Trophoblast cell (in vitro differentiated cells and primary cell): Measurements from ENCODE around the gene XIRP1.

Experiments
- DNase-seq, 2 donors: peaks; one replicate each; pipeline ENCODE4 v3.0.0-alpha.2; 2016
- H2AFZ ChIP-seq: 2 replicates; pipeline ENCODE4 v1.6.1; 2013; ENCODE audit warnings: low read length, moderate library complexity, mild to moderate bottlenecking; ENCODE audit not compliant: insufficient read depth, poor library complexity
- H2AK5ac ChIP-seq: 2 replicates; pipeline ENCODE4 v1.6.1; 2013; ENCODE audit warnings: mild to moderate bottlenecking, low read length
- H2BK120ac ChIP-seq: 2 replicates; pipeline ENCODE4 v1.6.1; 2013; ENCODE audit warnings: low read length, mild to moderate bottlenecking, moderate library complexity; ENCODE audit not compliant: insufficient read depth, poor library complexity
- H2BK12ac ChIP-seq: 2 replicates; pipeline ENCODE4 v1.6.1; 2013; ENCODE audit warnings: mild to moderate bottlenecking, low read length, moderate library complexity
- H2BK5ac ChIP-seq: 2 replicates; pipeline ENCODE4 v1.6.1; 2013; ENCODE audit warnings: low read length, low read depth, moderate library complexity, mild to moderate bottlenecking; ENCODE audit not compliant: poor library complexity
- H3K14ac ChIP-seq: 2 replicates; pipeline ENCODE4 v1.6.1; 2013; ENCODE audit warnings: mild to moderate bottlenecking, low read length
- H3K18ac ChIP-seq: 2 replicates; pipeline ENCODE4 v1.6.1; 2013; ENCODE audit warnings: mild to moderate bottlenecking, low read length
- H3K23ac ChIP-seq: 2 replicates; pipeline ENCODE4 v1.6.1; 2013; ENCODE audit warnings: low read length
- H3K27ac ChIP-seq: 2 replicates; pipeline ENCODE4 v1.5.1; 2013; ENCODE audit warnings: low read depth, mild to moderate bottlenecking, inconsistent platforms, low read length, moderate library complexity
- H3K27me3 ChIP-seq: 2 replicates; pipeline ENCODE4 v1.6.1; 2013; ENCODE audit warnings: inconsistent platforms, mild to moderate bottlenecking, low read length, moderate library complexity; ENCODE audit not compliant: insufficient read depth
- H3K36me3 ChIP-seq, 2 experiments: 1 replicate in 1 of 2; 2 replicates in 1 of 2; pipeline ENCODE4 v1.6.1; 2013; ENCODE audit warnings: low read length in 2 of 2, mild to moderate bottlenecking in 2 of 2, moderate library complexity in 1 of 2; ENCODE audit not compliant: insufficient read depth in 2 of 2, control insufficient read depth in 1 of 2
- H3K4ac ChIP-seq: 2 replicates; pipeline ENCODE4 v1.6.1; 2013; ENCODE audit warnings: low read depth, mild to moderate bottlenecking, low read length, moderate library complexity
- H3K4me1 ChIP-seq, 2 experiments: 1 replicate in 1 of 2; 2 replicates in 1 of 2; pipeline ENCODE4 v1.6.1; 2013; ENCODE audit warnings: low read length in 2 of 2, mild to moderate bottlenecking in 2 of 2, moderate library complexity in 1 of 2; ENCODE audit not compliant: insufficient read depth in 2 of 2, control insufficient read depth in 1 of 2
- H3K4me2 ChIP-seq: 2 replicates; pipeline ENCODE4 v1.6.1; 2013; ENCODE audit warnings: inconsistent platforms, mild to moderate bottlenecking, low read length, moderate library complexity
- H3K4me3 ChIP-seq: 2 replicates; pipeline ENCODE4 v1.5.1; 2013; ENCODE audit warnings: mild to moderate bottlenecking, low read depth, low read length, inconsistent platforms
- H3K79me1 ChIP-seq: one replicate; pipeline ENCODE4 v1.6.1; 2013; ENCODE audit warnings: low read length
- H3K79me2 ChIP-seq: 2 replicates; pipeline ENCODE4 v1.6.1; 2013; ENCODE audit warnings: low read length, mild to moderate bottlenecking; ENCODE audit not compliant: control insufficient read depth, insufficient read depth, poor library complexity
- H3K9ac ChIP-seq: 2 replicates; pipeline ENCODE4 v1.6.1; 2013; ENCODE audit warnings: mild to moderate bottlenecking, low read length
- H3K9me3 ChIP-seq: 2 replicates; pipeline ENCODE4 v1.6.1; 2013; ENCODE audit warnings: low read depth, mild to moderate bottlenecking, control low read depth, inconsistent platforms, low read length; ENCODE audit not compliant: insufficient read depth
- H4K12ac ChIP-seq: 2 replicates; pipeline ENCODE4 v1.6.1; 2013; ENCODE audit warnings: low read depth, mild to moderate bottlenecking, low read length, moderate library complexity
- H4K8ac ChIP-seq: 2 replicates; pipeline ENCODE4 v1.6.1; 2013; ENCODE audit warnings: low read depth, mild to moderate bottlenecking, low read length, moderate library complexity
- H4K91ac ChIP-seq: one replicate; pipeline ENCODE4 v1.6.1; 2013; ENCODE audit warnings: low read depth, mild to moderate bottlenecking, low read length, moderate library complexity
- WGBS: extraction: QIAGEN DNeasy Blood & Tissue Kit; methylation state at CpG from one replicate; pipeline ENCODE4 v1.1.7; 2013; ENCODE audit warnings: missing lambda C conversion rate; ENCODE audit not compliant: insufficient read length, insufficient coverage; ENCODE audit errors: extremely low coverage; 5-methylcytosine and 5-hydroxymethylcytosine counted together

XIRP1 gene

DNA sequence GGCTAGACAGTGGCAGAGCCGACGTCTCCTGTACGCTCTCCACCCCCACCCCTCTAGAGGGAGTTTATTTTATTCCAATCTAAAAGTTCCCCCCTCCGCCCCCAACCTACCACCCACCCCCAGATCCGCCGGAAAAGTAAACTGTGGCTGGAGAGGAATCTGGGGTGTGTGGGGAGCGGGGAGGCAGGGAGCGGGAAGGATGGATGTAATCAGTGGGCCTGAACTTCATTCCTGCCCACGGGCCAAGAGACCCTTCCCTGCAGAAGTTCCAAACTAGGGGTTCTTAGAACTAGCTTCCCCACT, 38.5 kb downstream of the XIRP1 start:
- H2AK5ac ChIP-seq = peak overlapping the region; percentile 76
- peak overlapping the region; percentile 75 for H2BK12ac ChIP-seq
- no peak overlapping the region for H3K23ac ChIP-seq
- peak overlapping the region; percentile 86 for H3K18ac ChIP-seq
- peak overlapping the region; percentile 73 for H4K12ac ChIP-seq
- peaks cover 38% of the 10 kb centered on the region for H3K79me2 ChIP-seq
- DNase-seq = no peak
- peak overlapping the region; percentile 43 for H2AFZ ChIP-seq
- peak overlapping the region; percentile 97 for H3K27ac ChIP-seq
- peak overlapping the region; percentile 72 for H4K8ac ChIP-seq
- H3K14ac ChIP-seq = peak overlapping the region; percentile 88
- peak overlapping the region; percentile 94 for H2BK120ac ChIP-seq
- H3K4me2 ChIP-seq = peak overlapping the region; percentile 58
- H4K91ac ChIP-seq = peak overlapping the region; percentile 93
- peak overlapping the region; percentile 80 for H3K4me3 ChIP-seq
- H3K9me3 ChIP-seq = no peaks in the 10 kb centered on the region
- no peaks in the 10 kb centered on the region for H3K36me3 ChIP-seq
- H3K9ac ChIP-seq = peak overlapping the region; percentile 82
- peaks cover 26 to 28% of the 10 kb centered on the region in 2 experiments for H3K4me1 ChIP-seq
- peak overlapping the region; percentile 91 for H2BK5ac ChIP-seq
- no CpG with 5 or more reads among the region's 9 CpGs for WGBS
- H3K4ac ChIP-seq = peak overlapping the region; percentile 80
- H3K27me3 ChIP-seq = no peaks in the 10 kb centered on the region
- peaks cover 54% of the 10 kb centered on the region for H3K79me1 ChIP-seq

DNA sequence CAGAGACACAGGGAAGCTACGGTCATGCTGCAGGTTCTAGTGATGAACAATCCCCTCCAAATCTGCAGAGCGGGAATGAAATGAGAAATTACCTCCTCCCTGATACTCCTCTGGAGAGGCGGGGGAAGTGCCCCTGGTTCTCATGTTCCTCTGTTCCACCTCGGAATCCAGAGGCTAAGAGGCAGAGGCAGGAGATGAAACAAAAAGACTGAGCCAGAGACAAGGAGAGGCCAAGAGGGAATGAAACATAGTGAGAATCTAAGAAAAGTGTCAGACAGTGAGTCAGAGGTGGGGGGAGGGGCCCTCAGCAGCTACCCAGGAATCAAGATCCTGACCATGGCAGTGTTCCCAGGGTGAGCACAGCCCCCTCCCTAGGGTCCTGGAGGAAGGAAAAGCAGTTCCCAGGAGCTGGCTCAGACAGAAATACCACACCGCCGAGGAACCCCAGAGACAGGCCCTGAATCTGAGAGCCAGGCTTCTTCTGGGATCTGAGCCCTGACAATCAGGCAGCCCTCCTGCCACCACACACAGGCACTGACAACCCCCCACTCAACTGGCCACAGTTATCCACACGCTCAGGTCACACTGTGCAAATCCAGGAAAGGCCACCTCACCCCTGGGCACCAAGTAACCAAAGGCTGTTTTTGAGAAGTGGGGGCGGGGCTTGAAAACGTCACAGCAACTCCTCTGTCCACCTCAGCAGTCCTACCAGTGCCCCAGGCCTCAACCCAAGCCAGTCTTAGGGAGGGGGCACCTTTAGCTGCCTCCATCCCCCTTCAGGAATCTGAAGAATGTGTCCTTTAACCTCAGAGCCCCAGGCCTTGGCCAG, 41.4 kb downstream of the XIRP1 start:
- Histone ChIP-seq H3K79me2 (peaks cover 53% of the 10 kb centered on the region), H3K79me1 (peaks cover 77% of the 10 kb centered on the region), H3K4me3 (peak overlapping the region; percentile 86), H3K4ac (peak overlapping the region; percentile 61), H3K27ac (peak overlapping the region; percentile 98), H2BK5ac (peak overlapping the region; percentile 97), H4K12ac (no peak overlapping the region), H3K23ac (no peak overlapping the region), H3K4me2 (peak overlapping the region; percentile 85), H3K9ac (peak overlapping the region; percentile 71), H4K8ac (peak overlapping the region; percentile 85), H3K18ac (peak overlapping the region; percentile 90), H2AK5ac (peak overlapping the region; percentile 80), H2AFZ (peak overlapping the region; percentile 46), H3K27me3 (no peaks in the 10 kb centered on the region), H2BK120ac (peak overlapping the region; percentile 91), H3K4me1 (peaks cover 50 to 52% of the 10 kb centered on the region in 2 experiments), H3K9me3 (no peaks in the 10 kb centered on the region), H3K14ac (peak overlapping the region; percentile 89), H2BK12ac (peak overlapping the region; percentile 92), H4K91ac (peak overlapping the region; percentile 82), H3K36me3 (peaks cover 5 to 6% of the 10 kb centered on the region in 2 experiments)
- WGBS = no CpG with 5 or more reads among the region's 9 CpGs
- peak; percentile 86 to 88 for DNase-seq

DNA sequence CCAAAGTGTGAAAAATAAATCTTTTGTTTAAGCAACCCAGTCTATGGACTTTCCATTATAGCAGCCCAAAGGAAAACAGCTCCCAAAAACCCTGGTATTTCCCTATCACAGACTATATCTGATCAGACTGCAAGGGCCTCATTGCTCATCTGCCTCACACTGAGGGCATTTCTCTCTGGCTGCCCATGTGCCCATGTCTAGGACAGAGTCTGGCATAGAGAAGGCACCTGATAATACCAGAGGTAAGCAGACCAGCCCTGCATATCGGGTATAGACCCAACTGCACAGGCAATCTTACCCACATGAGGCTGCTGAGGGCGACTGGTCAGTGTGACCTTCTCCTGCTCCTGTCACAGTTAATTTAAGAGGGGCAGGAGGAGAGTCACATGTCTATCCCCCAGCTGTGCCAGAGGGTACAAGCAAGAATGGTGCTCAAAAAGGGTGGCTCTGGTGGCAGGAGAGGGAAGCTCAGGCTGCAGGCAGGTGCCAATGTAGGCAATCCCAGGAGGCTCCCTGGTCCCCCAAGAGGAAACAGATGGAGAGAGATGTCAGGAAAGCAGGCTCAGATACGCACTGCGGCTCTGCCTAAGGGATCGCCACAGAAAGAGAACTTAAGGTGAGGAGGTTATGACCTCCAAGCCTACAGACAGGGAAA, 42.1 kb downstream of the XIRP1 start:
- Histone ChIP-seq H2BK12ac (peak overlapping the region; percentile 87), H3K79me2 (peaks cover 55% of the 10 kb centered on the region), H2BK120ac (peak overlapping the region; percentile 88), H4K91ac (peak overlapping the region; percentile 82), H4K12ac (no peak overlapping the region), H4K8ac (peak overlapping the region; percentile 56), H3K27me3 (no peaks in the 10 kb centered on the region), H2BK5ac (peak overlapping the region; percentile 89), H3K36me3 (peaks cover 7 to 8% of the 10 kb centered on the region in 2 experiments), H3K79me1 (peaks cover 78% of the 10 kb centered on the region), H3K4ac (peak overlapping the region; percentile 91), H3K27ac (peak overlapping the region; percentile 98), H3K9ac (peak overlapping the region; percentile 30), H3K4me3 (peak overlapping the region; percentile 62), H2AK5ac (peak overlapping the region; percentile 70), H2AFZ (peak overlapping the region; percentile 46), H3K4me1 (peaks cover 49 to 54% of the 10 kb centered on the region in 2 experiments), H3K18ac (peak overlapping the region; percentile 62), H3K14ac (peak overlapping the region; percentile 89), H3K23ac (no peak overlapping the region), H3K9me3 (no peaks in the 10 kb centered on the region), H3K4me2 (peak overlapping the region; percentile 85)
- WGBS = no CpG with 5 or more reads among the region's 5 CpGs
- no peak for DNase-seq

DNA sequence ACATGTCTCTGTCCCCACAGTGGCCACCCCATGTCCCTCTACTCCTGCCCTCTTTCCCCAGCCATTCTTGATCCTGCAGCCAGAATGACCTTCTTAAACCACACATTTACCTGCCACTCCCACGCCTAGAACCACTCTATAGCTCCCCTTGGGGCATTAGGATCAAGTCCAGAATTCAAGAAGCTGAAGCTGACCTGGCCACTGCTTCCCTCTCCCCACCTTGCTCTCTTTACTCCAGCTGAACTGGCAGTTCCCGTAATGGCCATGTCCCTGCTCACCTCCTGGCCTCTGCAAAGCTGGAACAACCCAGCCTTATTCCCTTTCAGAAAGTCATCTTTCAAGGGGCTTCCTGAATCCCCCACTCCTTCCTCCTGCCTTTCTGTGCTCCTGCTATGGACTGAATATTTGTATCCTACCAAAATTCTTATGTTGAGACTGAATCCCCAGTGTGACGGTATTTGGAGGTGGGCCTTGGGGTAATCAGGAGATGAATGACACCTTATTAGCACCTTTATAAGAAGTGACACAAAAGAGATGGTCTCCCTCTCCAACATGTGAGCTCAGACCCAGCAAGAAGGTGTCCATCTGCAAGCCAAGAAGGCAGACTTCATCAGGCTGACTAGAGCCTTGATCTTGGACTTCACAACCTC, 42.8 kb downstream of the XIRP1 start:
- H3K4me1 ChIP-seq = peaks cover 44 to 54% of the 10 kb centered on the region in 2 experiments
- WGBS = no CpG with 5 or more reads among the region's 3 CpGs
- H4K8ac ChIP-seq = no peak overlapping the region
- H2BK120ac ChIP-seq = peak overlapping the region; percentile 88
- peak overlapping the region; percentile 10 for H2AK5ac ChIP-seq
- DNase-seq = no peak
- H4K12ac ChIP-seq = no peak overlapping the region
- peaks cover 78% of the 10 kb centered on the region for H3K79me1 ChIP-seq
- peak overlapping the region; percentile 21 for H2BK12ac ChIP-seq
- H3K18ac ChIP-seq = peak overlapping the region; percentile 78
- no peaks in the 10 kb centered on the region for H3K27me3 ChIP-seq
- H3K23ac ChIP-seq = no peak overlapping the region
- peak overlapping the region; percentile 89 for H2BK5ac ChIP-seq
- H3K4ac ChIP-seq = peak overlapping the region; percentile 91
- H3K9ac ChIP-seq = peak overlapping the region; percentile 7
- H4K91ac ChIP-seq = peak overlapping the region; percentile 50
- no peak overlapping the region for H2AFZ ChIP-seq
- H3K4me2 ChIP-seq = peak overlapping the region; percentile 85
- peaks cover 13 to 15% of the 10 kb centered on the region in 2 experiments for H3K36me3 ChIP-seq
- peak overlapping the region; percentile 98 for H3K27ac ChIP-seq
- no peaks in the 10 kb centered on the region for H3K9me3 ChIP-seq
- H3K79me2 ChIP-seq = peaks cover 55% of the 10 kb centered on the region
- H3K4me3 ChIP-seq = no peak overlapping the region
- peak overlapping the region; percentile 21 for H3K14ac ChIP-seq
